Breast epithelium (tissue), 3 donors: ENCODE results near the gene G6PC3.

Experiments used
- CTCF ChIP-seq, 3 donors: fragments of 450-650 bp; IDR thresholded peaks; one replicate each; pipeline ENCODE4 v1.5.1; 2016 to 2017; ENCODE audit warnings: antibody characterized with exemption in 3 of 3, mild to moderate bottlenecking in 3 of 3, moderate library complexity in 3 of 3
- POLR2A ChIP-seq: fragments of 450-650 bp; IDR thresholded peaks from one replicate; pipeline ENCODE4 v1.6.1; 2016; ENCODE audit warnings: antibody characterized with exemption, mild to moderate bottlenecking, moderate library complexity
- POLR2AphosphoS5 ChIP-seq, 3 donors: sonication (generic); formaldehyde crosslinking; IDR thresholded peaks; one replicate each; pipeline ENCODE4 v1.6.1; 2017; ENCODE audit warnings: antibody characterized with exemption in 3 of 3

- TF ChIP-seq CTCF (IDR thresholded peaks at IDR 0.05) (no peak), POLR2A (no peak), POLR2AphosphoS5 (IDR thresholded peaks at IDR 0.05) (no peak)
Observed at GRCh38 chr17:44045486-44045885, 25.0 kb upstream of the G6PC3 start.
